ENCODE results near the gene SSBP4.

Gene SSBP4

GRCh38 chr19:18408053-18408476 lies 11.1 kb upstream of the SSBP4 start:
- no peak overlapping the region for H3K4me3 ChIP-seq (ENCODE audit: low read length)
- DNase-seq (ENCODE audit: low read depth), result no peak
- TF ChIP-seq, protein P1, sequence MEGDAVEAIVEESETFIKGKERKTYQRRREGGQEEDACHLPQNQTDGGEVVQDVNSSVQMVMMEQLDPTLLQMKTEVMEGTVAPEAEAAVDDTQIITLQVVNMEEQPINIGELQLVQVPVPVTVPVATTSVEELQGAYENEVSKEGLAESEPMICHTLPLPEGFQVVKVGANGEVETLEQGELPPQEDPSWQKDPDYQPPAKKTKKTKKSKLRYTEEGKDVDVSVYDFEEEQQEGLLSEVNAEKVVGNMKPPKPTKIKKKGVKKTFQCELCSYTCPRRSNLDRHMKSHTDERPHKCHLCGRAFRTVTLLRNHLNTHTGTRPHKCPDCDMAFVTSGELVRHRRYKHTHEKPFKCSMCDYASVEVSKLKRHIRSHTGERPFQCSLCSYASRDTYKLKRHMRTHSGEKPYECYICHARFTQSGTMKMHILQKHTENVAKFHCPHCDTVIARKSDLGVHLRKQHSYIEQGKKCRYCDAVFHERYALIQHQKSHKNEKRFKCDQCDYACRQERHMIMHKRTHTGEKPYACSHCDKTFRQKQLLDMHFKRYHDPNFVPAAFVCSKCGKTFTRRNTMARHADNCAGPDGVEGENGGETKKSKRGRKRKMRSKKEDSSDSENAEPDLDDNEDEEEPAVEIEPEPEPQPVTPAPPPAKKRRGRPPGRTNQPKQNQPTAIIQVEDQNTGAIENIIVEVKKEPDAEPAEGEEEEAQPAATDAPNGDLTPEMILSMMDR (conservative IDR thresholded peaks at IDR 0.05; ENCODE audit: low read depth, low read length), result peak; percentile 59

GRCh38 chr19:18412610-18413239 lies 6.5 kb upstream of the SSBP4 start:
- H3K4me3 ChIP-seq (ENCODE audit: low read length), result no peak overlapping the region
- no peak for DNase-seq (ENCODE audit: low read depth)
- TF ChIP-seq, protein P1 (conservative IDR thresholded peaks at IDR 0.05; ENCODE audit: low read depth, low read length), result peak; percentile 10

DNA sequence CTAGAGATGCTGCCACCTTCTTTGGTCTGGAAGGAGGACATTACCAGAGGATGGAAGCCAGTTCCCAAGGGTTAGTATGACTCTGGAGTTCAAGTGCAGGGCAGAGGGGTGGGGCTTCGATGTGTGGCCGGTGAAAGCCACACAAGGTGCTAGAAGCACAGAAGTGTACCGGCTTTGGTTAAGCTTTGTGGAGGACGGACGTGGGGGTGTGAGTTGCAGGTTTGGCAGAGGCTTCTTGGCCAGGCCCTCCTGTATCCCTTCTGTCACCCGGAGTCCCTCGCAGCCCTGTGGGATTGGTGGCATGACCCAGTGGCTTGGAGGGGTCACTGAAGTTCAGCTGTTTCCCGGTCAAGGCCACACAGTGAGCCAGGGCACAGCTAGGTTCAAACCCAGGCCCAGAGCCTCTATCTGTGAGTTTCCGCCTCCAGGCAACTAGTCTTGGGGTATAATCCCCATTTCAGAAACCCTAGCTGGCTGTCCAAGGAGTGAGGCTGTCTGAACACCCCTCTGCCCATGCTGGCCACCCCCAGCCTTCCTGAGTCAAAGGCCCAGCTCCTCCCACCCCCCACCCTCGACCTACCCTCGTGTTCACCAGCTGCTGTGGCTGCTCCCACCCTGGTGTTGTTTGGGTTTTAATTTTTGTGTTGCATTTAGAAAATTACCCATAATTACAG lies 4.6 kb upstream of the SSBP4 start:
- TF ChIP-seq, protein P1 (conservative IDR thresholded peaks at IDR 0.05; ENCODE audit: low read depth, low read length), result no peak
- no peak overlapping the region for H3K4me3 ChIP-seq (ENCODE audit: low read length)
- no peak for DNase-seq (ENCODE audit: low read depth)

- DNase-seq (ENCODE audit: low read depth), result no peak
- H3K4me3 ChIP-seq (ENCODE audit: low read length), result no peak overlapping the region
- TF ChIP-seq, protein P1 (conservative IDR thresholded peaks at IDR 0.05; ENCODE audit: low read depth, low read length), result no peak
Observed at GRCh38 chr19:18415178-18415867, 3.9 kb upstream of the SSBP4 start.

DNA sequence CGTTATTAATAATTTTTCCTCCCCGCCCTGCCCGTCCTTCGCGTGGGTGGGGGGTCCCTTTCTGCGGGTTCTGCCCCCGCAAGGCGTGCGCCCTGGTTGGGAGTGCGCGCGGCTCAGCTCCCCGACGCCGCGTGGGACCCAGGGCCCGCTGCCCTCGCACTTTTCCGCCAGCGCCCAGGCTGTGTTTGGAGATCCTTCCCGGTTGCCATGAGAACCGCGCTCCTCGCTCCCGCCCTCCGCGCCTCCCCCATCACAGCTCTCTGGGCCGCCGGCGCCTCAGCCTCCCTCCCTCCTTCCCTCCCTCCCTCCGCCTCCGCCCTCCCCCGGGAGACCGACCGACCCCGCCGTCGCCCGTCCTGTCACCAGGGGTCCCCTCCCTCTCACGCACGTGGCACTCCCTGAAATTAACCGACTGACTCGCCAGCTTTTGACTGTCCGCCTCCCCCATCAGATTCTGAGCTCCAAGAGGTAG lies 2.4 kb upstream of the SSBP4 start:
- TF ChIP-seq, protein P1 (conservative IDR thresholded peaks at IDR 0.05; ENCODE audit: low read depth, low read length), result no peak
- no peak for DNase-seq (ENCODE audit: low read depth)
- peak overlapping the region; percentile 28 for H3K4me3 ChIP-seq (ENCODE audit: low read length)

DNA sequence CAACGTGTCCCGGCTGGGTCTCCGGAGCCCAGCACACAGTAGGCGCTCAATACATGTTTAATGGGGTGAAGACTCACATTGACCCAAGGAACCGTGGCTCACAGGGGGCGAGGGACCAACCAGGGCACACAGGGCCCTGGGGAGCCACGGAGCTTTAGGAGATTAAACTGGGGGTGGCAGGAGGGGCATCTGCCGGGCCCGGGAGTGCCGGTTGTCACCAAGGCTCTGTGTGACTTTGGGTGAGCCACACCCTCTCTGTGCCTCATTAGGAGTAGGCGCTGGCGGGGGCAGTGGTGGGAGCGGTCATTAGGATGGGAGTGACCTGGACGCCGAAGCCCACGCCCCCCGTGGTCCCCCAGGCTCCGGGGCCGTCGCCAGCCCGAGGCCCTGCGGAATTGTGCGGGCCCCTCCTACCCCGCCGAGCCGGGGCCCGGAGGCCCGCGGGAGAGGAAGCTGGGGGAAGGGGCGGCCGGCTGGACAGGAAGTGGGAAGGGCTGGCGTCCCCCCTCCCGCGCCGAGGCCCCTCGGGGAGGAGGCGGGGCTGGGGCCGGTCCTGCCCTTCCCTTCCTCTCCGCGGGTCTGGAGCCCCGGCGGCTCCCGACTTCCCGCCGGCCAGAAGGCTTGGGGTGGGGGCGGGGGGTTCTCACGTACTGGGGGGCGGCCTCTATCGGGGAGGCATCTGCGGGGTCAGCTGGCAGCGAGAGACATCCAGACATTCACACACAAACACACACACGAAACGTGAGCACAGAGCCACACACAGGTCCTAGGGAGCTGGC lies 1.8 kb upstream of the SSBP4 start:
- no peak for DNase-seq (ENCODE audit: low read depth)
- H3K4me3 ChIP-seq (ENCODE audit: low read length), result peak overlapping the region; percentile 28
- TF ChIP-seq, protein P1 (conservative IDR thresholded peaks at IDR 0.05; ENCODE audit: low read depth, low read length), result no peak
